Activated T-cell treated with anti-CD3 and anti-CD28 coated beads for 4 hours (primary cell): ENCODE data around the gene NUP210L.
A peak's percentile ranks its signal among the peaks of the same experiment; 100 is the strongest.
"Not testable (repeated sequence)": the region's sequence is repeated elsewhere in the genome, so short reads cannot be mapped to it uniquely, and the experiment has no call there.

Experiments
- DNase-seq: peaks from one replicate; pipeline ENCODE4 v3.0.0-alpha.2; 2020

The NUP210L gene

DNA sequence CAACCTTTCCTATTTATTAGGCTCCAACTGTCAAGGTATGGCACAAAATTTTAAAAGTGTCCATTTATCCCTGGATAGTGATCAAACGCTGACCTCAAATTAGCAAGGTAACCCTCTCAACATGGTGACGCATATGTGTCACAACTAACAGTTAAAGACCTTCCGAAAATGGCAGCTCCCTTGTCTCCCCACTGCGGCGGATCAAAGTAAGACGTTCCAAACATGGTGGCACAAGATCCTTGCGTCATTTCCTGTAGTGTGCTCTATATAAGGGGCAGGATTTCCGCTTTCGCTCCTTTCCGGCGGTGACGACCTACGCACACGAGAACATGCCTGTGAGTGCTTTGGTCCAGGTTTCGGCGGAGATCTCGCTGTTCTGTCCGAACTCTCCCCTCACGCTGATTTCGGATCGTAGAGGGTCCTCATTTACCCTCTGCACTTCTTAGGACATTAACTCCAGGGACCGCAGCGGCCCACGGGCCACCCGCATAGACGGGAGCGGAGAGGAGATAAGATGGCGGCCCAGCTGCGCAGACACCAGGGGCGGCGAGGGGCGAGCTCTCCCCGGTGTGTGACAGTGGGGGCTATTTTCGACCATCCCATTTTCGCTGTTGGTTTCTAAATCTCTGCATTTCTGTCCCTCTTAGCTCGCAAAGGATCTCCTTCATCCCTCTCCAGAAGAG is 164.3 kb downstream of the NUP210L start, which contains the start of gene RPS27:
TSS of gene RPS27 (plus strand) at position 295 of the 683 bp plus-strand sequence. CDS start at position 330, 35 bp downstream.
- peak; percentile 79 for DNase-seq

DNA sequence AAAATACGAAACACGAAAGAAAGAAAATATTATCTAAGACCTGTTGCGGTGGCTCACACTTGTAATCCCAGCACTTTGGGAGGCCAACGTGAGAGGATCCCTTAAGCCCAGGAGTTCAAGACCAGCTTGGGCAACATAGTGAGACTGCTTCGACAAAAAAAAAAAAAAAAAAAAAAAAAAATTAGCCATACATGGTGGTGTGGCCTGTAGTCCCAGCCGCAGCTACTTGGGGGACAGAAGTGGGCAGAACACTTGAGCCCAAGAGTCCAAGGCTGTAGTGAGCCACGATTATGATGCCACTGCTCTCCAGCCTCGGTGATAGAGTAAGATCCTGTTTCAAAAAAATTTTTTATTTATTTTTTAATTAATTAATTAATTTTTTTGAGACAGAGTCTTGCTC is 167.3 kb downstream of the NUP210L start:
- DNase-seq, result no peak

DNA sequence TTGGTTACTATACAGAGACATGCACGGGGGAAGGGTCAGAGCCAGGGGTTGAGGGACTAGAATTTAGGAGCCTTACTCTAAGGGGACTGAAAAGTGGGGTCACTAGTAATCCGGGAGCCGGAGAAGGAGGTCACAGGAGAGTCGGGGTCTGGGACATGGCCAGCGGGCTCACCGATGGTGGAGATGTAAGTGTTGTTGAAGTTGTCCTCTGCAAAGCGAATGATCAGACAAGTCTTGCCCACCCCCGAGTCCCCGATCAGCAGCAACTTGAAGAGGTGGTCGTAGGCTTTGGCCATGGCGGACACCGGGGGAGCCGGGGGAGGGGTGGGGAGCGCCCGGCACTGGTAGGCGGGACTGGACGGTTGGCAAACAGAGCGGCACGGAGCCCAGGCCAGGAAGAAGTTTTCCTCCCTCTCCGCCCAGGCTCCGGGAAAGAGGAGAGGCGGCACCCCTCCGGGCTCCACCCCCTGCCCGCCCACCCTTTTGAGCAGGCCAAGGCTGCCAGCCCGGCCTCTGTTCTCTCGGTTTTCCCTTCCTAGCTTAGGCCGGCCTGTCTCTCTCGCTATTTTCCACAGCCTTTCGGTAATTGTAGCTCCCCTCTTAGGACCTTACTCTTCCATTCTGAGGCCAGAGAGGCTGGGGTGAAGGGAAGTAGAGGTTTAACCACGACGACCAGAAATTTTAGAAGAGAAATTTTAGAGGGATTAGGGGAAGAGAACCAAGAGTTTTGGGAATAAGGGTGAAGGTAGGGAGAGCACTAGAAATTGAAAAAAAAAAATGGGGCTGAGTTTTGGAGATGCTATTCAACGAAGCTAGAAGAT is 168.7 kb downstream of the NUP210L start, which contains the start of gene RAB13:
TSS of gene RAB13 (minus strand) at position 399 of the 821 bp plus-strand sequence. CDS start at position 296, 103 bp downstream.
- no peak for DNase-seq

DNA sequence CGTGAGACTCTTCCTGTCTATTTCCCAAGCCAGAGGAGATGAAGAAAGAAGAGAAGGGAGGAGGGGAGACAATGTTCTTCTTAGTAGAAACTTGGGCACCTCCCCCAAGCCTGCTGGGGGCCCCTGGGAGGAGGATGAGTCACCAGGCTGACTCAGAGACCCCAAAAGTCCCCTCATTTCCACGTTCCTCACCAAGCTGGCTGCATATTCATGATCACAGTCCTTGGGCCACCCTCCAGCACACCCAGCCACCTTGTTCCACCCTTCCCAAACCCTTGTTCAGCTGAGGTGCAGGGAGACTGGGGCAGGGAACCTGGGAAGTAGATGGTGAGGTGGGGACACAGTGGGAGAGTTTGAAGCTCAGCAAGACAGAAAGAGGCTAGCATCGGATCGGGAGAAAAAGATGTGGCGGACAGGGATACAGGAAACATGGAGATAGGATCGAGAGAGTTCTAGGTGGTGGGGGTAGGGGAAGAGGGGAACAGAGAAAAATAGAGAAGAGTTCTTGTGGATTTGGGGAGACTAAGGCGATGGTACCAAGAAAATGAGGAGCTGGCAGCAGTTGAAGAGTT is 169.4 kb downstream of the NUP210L start:
- DNase-seq, result peak; percentile 39

DNA sequence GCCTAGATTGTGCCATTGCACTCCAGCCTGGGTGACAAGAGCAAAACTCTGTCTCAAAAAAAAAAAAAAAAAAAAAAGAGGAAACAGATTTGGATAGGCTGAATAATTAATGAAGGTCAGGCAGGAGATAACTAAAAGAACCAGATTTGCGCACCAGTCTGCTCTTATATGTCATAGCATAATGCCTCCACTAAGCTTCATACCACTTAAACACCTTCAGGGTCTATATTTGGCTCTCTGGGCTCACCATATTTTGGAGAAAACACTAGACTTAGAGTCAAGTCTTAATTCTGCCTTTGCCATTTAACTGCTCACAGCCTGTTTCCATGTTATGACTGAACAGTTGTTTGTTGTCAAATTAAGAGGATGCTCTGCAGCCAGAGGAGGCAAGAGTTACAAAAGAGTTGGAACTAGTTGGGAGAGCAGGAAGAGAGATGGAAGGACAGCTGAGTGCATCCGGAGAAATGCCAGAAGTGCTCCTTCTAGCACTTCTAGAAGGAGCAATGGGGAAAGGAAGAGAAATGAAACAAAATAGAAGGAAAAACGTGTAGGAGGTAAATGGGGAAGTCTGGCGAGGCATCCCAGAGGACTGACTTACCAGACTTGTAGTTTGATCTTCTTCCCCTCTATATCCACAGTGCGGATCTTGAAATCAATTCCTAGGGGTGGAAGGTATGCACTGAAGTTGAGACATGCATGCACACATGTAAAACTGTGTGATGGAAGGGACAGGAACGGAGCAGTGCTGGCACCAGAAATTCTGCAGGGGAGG is 170.6 kb downstream of the NUP210L start:
- DNase-seq, result no peak

DNA sequence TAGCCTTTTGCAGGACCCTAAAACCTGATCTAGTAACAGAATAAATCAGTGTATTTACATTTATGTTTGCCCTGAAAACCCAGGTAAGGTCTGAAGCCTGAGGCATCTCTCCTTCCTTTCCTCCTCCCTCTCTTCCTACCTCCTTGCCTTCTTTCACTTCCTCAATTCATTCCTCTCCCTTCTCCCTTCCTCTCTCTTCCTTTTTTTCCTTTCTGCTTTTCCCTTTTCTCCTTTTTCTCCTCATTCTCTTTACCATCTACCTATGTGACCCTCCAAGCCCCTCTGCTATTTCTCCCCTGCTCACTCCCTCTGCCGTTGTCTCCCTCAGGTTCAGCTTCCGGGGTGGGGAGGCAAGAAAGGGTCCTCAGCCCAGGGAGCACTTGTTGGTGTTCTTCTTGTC is 173.1 kb downstream of the NUP210L start:
- not testable (repeated sequence) for DNase-seq

DNA sequence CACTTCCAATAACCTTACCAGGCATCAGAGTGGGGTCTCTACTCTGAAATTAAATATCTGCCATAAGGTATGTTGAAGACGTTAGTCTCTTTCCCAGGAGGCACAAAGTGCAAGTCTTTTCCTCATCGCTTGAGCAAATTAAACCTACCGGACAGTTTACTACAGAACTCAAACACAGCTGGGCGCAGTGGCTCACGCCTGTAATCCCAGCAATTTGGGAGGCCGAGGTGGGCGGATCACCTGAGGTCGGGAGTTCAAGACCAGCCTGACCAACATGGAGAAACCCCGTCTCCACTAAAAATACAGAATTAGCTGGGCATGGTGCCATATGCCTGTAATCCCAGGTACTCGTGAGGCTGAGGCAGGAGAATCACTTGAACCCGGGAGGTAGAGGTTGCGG is 175.8 kb downstream of the NUP210L start:
- DNase-seq, result not testable (repeated sequence)

DNA sequence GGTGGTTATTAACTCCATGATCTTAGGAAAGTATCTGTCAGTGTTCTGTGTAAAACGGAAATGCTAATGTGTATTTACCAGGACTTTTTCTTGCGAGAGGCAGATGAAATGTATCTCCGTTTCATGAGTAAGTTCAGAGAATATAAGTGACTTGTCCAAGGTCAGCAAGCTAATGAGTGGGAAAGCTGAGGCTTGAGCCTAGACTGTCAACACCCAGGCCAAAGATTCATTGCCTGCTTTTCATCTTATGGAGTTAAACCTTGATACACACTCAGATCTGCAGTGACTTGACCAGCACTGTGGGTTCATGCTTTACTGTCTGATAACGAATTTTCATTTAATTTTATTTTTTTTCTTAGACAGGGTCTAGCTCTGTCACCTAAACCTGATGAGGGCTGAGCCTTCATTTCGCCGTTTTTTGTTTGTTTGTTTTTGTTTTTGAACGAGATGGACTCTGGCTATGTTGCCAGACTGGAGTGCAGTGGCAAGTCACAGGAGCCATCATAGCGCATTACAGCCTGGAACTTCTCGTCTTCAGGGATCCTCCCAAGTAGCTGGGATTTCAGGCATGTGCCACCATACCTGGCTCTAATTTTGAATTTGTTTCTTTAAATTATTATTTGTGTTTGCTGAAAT is 176.5 kb downstream of the NUP210L start:
- DNase-seq, result no peak

DNA sequence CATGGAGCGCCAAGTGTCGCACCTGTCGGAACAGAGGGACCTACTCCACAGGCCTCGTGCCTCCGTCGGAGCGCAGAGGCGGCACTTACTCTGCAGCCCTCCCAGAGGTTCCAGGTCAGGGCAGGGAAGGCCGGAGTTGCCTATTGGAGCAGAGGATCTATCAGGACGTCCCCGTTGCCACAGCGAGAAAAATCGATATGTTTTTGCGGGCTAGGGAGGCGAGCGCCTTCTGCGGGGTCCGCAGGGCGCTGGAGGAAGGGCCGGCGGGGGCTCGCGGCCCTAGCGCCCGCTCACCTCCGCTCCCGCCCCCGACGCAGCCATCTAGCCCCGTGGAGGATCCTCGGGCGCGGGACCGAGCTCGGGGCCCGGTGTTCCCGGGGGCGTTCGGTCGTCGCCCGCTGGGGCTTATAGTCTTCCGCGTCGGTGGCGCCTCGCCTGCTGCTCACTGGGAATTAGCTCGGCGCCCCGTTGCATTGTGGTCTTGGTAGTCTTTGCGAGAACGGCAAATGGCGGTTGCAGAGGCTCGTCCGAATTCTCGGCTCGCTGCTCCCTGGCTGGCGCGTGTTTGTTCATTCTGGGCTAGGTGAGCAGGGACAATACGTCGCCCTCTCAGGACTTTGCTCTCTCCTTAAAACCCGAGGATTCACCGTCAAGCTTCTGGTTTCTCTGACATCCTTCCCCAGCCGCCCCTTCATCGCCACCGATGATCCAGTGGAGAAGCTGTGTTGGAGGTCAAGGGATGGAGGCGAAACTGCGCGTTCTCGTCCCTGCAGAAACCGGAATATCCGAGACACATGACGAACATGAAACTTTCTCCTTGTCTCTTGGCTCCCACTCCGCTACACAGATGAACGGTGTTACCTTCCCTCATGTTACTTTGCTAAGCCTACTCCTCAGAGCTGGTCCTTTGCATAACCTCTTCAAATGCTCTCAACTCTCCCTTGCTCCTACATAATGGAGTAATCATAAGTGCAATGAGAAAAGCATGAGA is 177.3 kb downstream of the NUP210L start, which contains the start of gene JTB:
TSS of gene JTB (minus strand) at position 425 of the 991 bp plus-strand sequence. CDS start at position 3, 422 bp downstream.
- DNase-seq, result peak; percentile 76

DNA sequence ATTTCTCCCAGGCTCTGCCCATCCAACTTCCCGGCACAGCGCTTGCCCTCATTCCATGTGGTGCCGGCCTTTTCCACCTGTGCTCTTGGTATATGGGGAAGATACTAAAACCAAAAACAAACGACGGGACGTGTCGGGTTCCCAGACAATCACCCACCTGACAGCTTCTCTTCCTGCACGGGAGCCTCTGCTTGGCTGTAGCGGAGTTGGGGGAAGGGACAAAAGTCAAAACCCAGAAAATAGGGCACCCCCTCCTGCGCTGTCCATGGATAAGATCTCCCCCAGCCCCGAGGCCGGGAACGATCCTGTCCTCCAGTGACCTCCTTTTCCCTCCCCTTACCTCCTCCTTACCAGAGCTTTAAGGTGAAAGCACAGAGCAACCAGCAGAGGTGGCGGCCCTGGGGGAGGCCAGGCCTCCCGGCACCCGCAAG is 178.0 kb downstream of the NUP210L start:
- DNase-seq, result no peak

DNA sequence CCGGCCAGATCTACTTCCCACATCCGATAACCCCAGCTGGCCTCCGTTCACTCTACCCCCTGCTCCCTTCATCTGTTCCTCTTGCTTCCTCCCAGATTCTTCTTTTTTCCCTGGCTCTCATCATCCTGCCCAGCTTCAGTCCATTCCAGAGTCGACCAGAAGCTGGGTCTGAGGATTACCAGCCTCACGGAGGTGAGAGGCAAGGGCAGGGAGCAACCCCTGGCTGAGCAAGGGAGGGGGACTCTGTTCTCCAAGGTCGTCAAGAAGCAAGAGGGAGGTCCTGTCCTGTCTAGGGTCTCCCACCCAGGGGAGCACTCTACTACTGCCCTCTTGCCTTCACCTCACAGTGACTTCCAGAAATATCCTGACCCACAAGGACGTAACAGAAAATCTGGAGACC is 181.3 kb downstream of the NUP210L start:
- no peak for DNase-seq

DNA sequence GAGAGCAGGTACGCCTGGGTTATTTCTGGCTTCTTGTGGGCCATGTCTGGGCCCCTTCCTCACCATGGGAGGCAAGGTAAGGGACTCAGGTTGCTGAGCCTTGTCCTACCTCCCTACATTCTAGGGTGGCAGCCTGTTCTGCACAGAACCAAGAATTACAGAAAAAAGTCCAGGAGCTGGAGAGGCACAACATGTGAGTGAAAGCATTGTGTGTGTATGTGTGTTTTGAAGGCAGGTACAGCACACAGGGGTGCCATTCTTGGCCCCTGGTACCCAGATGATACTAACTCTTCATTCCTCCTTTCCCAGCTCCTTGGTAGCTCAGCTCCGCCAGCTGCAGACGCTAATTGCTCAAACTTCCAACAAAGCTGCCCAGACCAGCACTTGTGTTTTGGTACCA is 181.8 kb downstream of the NUP210L start:
- no peak for DNase-seq

DNA sequence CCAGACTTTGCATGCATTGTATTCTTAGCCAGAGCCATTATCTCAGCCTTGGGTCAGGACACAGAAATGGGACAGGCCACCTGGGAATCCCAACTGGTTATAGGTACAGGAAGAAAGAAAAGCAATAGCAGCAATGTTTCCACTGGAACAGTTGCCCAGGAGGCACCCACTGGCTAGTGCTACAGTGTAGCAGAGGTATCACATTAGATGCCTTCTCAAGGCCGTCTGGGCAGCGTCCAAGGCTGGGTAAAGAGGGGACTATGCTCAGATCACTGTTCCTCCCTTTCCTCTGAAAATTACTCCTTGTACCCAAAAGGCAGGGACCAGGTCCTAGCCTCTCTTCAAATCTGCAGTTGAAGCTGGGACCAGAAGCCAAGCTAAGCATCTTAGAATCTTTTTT is 184.5 kb downstream of the NUP210L start:
- DNase-seq, result no peak

DNA sequence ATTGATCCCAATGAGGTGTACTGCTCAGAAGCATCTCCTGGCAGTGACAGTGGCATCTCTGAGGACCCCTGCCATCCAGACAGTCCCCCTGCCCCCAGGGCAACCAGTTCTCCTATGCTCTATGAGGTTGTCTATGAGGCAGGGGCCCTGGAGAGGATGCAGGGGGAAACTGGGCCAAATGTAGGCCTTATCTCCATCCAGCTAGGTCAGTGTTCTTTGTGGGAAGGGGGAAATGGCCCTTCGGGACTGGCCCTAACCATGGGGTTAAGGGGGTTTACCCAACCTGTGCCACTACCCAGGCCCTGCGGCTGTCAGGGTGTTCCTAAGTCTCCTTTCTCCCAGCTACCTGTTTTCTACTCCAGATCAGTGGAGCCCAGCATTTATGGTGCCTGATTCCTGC is 185.9 kb downstream of the NUP210L start:
- no peak for DNase-seq

DNA sequence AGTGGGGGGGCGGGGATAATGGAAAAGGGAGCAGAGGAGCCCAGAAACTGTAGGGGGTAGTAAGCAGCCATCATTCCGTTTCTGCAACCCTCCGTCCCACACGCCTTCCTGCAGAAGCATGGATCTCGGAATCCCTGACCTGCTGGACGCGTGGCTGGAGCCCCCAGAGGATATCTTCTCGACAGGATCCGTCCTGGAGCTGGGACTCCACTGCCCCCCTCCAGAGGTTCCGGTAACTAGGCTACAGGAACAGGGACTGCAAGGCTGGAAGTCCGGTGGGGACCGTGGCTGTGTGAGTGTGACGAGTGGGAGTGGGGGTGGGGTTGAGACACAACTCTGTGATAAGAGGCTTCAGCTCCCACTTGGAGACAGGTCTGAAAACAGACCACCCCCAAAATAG is 186.5 kb downstream of the NUP210L start:
- DNase-seq, result no peak

DNA sequence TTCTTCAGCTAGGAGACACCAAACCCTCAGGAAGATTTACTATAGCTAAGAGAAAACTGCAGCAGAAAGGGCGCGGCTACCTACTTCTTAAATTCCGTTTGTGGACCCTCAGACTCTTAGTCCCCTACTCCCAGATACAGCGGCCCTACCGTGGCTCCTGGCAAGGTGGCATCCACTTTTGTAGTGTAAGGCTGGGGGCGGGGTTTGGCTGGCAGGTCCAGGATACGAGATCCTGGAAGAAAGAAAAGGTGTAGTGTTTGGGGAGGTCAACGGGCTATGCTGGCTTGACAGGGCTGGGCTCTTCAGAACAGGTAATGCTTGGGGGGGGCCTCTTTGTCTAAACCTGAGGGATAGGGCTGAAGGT is 186.9 kb downstream of the NUP210L start:
- DNase-seq, result no peak

DNA sequence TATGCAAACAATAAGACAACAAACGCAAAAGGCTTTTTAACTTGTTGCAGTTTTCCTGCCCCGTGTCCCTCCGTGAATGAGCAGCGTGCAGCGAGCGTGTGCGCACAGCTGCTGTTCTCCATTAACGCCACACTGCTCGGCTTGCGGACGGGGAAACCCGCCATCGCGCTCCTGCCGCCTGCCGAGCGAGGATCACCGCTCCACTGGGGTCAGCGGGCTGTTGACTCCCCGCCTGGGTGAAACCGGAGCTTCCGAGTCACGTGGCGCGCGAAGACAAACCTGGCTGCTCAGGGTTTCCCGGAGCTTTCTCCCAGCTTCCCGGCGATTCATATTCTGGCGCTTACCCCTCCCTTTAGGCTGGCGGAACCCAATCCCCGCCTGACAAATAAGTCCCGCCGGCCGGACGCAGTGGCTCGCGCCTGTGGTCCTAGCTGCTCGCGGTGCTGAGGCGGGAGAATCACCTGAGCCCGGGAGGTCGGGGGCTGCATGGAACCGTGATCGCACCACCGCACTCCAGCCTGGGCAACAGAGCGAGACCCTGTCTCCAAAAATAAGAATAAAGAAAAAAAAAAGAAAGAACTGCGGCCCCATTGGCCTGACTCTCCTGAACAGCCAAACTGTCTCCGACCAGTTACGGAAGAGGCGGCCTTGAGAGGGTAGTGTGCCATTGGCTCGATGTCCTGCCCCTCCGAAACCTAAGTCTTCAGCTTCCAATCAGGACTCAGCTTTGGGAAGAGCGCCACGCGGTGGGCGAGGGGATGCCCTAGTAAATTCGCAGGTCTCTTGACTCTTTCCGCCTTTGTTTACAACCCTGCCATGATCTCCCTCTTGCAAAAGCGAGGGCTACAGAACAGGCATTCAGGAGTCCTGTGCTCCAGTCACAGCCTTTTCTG is 187.5 kb downstream of the NUP210L start, which contains the start of gene CREB3L4:
TSS of gene CREB3L4 (plus strand) at position 796 of the 893 bp plus-strand sequence. CDS start 624 bp downstream, outside the sequence.
- peak; percentile 64 for DNase-seq

DNA sequence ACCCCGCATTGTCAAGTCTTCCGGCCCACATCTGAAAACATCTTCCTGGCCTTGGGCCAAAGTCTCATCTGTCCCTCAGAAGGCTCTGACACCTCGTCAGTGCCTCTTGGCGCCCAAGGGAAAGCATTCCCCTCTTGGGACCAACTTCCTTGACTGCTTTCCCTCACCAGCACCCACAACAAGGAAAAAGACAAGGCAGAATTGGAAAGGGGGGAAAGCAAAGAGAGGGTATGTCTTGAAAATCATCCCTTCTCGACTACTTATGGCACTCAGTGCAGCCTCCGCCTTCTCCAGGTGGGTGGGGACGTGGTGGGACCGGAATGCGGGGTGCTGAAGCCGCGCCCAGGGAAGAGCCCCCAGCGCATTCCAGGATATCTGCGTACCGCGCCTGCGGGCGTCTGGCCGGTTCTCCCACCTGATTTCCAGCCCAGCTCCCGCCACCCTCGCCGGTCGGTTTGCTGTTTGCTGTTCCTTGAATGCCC is 191.0 kb downstream of the NUP210L start:
- no peak for DNase-seq

DNA sequence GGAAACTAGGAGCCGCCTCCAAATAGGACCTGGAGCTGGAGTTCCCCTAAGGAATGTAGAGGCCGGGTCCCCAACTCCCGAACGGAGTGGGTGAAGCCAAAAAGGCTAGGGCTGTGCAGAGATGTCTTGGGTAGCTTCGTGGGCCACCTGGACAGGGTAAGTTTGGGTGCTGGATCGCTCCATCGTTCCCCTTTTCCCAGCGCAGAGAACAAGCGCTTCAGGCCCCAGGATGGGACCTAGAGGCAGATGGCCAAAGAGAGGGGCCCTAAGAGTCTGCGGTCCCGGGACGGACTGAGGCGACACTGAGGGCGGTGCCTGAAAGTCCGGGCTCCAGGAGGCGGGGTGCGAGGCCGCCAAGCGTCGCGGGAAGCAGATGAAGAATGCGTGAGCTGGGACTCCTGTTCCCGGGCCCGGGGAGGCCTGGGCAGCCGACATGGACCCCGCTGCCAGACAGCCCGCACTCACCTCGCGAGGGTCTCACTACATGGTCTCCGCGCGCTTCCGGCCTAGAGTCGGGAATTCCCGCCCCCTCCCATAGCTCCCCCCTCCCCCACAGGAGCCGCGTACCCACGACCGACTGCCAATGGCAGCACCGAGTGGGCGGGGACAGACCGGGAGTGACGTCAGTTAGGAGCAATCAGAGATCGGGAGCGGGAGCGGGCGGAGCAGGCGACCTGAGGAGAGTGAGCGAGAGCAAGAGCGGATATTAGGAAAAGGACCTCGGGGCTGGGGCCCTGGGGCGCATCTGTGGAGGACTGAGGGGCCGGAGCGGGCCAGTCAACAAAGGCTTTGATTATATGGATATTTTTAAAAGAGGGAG is 191.6 kb downstream of the NUP210L start, which contains the start of gene SLC39A1:
TSS of gene SLC39A1 (minus strand) at position 508 of the 820 bp plus-strand sequence. CDS start 822 bp downstream, outside the sequence.
- DNase-seq, result peak; percentile 94
